HepG2 (cell line): Measurements from ENCODE around the gene NFE2L1. TPM values are rescaled to one million over a fixed set of nuclear protein-coding genes. Genes with fewer than 3 reads are reported as not detected.
A peak's percentile ranks its signal among the peaks of the same experiment; 100 is the strongest.

Source experiments
- BRD4 ChIP-seq: sonication (generic); formaldehyde crosslinking; IDR thresholded peaks from 2 replicates; pipeline ENCODE4 v1.4.0; 2020; ENCODE audit warnings: missing genetic modification reagents
- EED ChIP-seq: sonication (generic); formaldehyde crosslinking; IDR thresholded peaks from 2 replicates; pipeline ENCODE4 v1.5.0; 2020; ENCODE audit warnings: mild to moderate bottlenecking, missing genetic modification reagents
- FOSL2 ChIP-seq: sonication (generic); formaldehyde crosslinking; IDR thresholded peaks from 2 replicates; pipeline ENCODE4 v1.4.0; 2020; ENCODE audit warnings: missing genetic modification reagents
- FOXA3 ChIP-seq: IDR thresholded peaks from 2 replicates; pipeline ENCODE4 v1.6.1; 2016; ENCODE audit warnings: missing genetic modification reagents, missing compliant biosample characterization
- HDAC1 ChIP-seq: sonication (generic); formaldehyde crosslinking; IDR thresholded peaks from 2 replicates; pipeline ENCODE4 v1.5.1; 2020; ENCODE audit warnings: mild to moderate bottlenecking, missing genetic modification reagents
- HOXA9 ChIP-seq: sonication (generic); formaldehyde crosslinking; IDR thresholded peaks from 2 replicates; pipeline ENCODE4 v1.8.1; 2022; ENCODE audit warnings: missing genetic modification reagents, mild to moderate bottlenecking, moderate library complexity, borderline replicate concordance
- KLF9 ChIP-seq: IDR thresholded peaks from 2 replicates; pipeline ENCODE4 v1.6.1; 2016; ENCODE audit warnings: low read depth
- POLR2G ChIP-seq: fragments of 200-400 bp; formaldehyde crosslinking; IDR thresholded peaks from 2 replicates; pipeline ENCODE4 v1.6.1; 2018; ENCODE audit warnings: mild to moderate bottlenecking, low read depth, low read length, moderate library complexity
- RAD51 ChIP-seq: fragments of 450-650 bp; IDR thresholded peaks from 2 replicates; pipeline ENCODE4 v1.6.1; 2016; ENCODE audit warnings: borderline replicate concordance
- REXO4 ChIP-seq: sonication (generic); formaldehyde crosslinking; IDR thresholded peaks from 2 replicates; pipeline ENCODE4 v1.8.0; 2022; ENCODE audit warnings: missing genetic modification reagents, mild to moderate bottlenecking, borderline replicate concordance
- SMAD3 ChIP-seq: sonication (generic); formaldehyde crosslinking; IDR thresholded peaks from 2 replicates; pipeline ENCODE4 v1.4.0; 2020; ENCODE audit warnings: missing genetic modification reagents
- ZBTB3 ChIP-seq: sonication (generic); formaldehyde crosslinking; IDR thresholded peaks from 2 replicates; pipeline ENCODE4 v1.4.0; 2020; ENCODE audit warnings: low read depth, mild to moderate bottlenecking, moderate library complexity, missing genetic modification reagents, borderline replicate concordance
- ZBTB8A ChIP-seq: sonication (generic); formaldehyde crosslinking; IDR thresholded peaks from 2 replicates; pipeline ENCODE4 v1.4.0; 2020; ENCODE audit warnings: mild to moderate bottlenecking, low read depth, missing genetic modification reagents, borderline replicate concordance
- ZFP1 ChIP-seq: IDR thresholded peaks from 2 replicates; pipeline ENCODE4 v1.6.1; 2016
- ZNF430 ChIP-seq: sonication (generic); formaldehyde crosslinking; IDR thresholded peaks from 2 replicates; pipeline ENCODE4 v1.9.0; 2021; ENCODE audit warnings: mild to moderate bottlenecking, missing genetic modification reagents
- ZNF451 ChIP-seq: sonication (generic); formaldehyde crosslinking; IDR thresholded peaks from 2 replicates; pipeline ENCODE4 v1.5.0; 2020; ENCODE audit warnings: mild to moderate bottlenecking, missing genetic modification reagents
- ZNF563 ChIP-seq: sonication (generic); formaldehyde crosslinking; IDR thresholded peaks from 2 replicates; pipeline ENCODE4 v1.8.0; 2022; ENCODE audit warnings: mild to moderate bottlenecking, moderate library complexity, missing genetic modification reagents
- ZNF616 ChIP-seq: sonication (generic); formaldehyde crosslinking; IDR thresholded peaks from 2 replicates; pipeline ENCODE4 v1.5.0; 2020; ENCODE audit warnings: low read depth, mild to moderate bottlenecking, missing genetic modification reagents
- ZNF713 ChIP-seq: sonication (generic); formaldehyde crosslinking; IDR thresholded peaks from 2 replicates; pipeline ENCODE4 v1.4.0; 2020; ENCODE audit warnings: mild to moderate bottlenecking, missing genetic modification reagents
- ZNF816 ChIP-seq: sonication (generic); formaldehyde crosslinking; IDR thresholded peaks from 2 replicates; pipeline ENCODE4 v1.8.0; 2022; ENCODE audit warnings: missing genetic modification reagents, mild to moderate bottlenecking, borderline replicate concordance
- ZSCAN29 ChIP-seq: sonication (generic); formaldehyde crosslinking; conservative IDR thresholded peaks from 2 replicates; pipeline ENCODE4 v1.4.0; 2020; ENCODE audit warnings: mild to moderate bottlenecking, missing genetic modification reagents
- ZZZ3 ChIP-seq: sonication (generic); formaldehyde crosslinking; IDR thresholded peaks from 2 replicates; pipeline ENCODE4 v1.4.0; 2020; ENCODE audit warnings: missing genetic modification reagents, mild to moderate bottlenecking, borderline replicate concordance
- polyA plus RNA-seq, 8 experiments: library from polyadenylated mRNA; depleted of rRNA in 3 of 8; stranded (reverse) in 7 of 8; unstranded in 1 of 8; fragments of >200 nt; fragmentation: Illumina TruSeq in 4 of 8; extraction: Trizol in 4 of 8; gene quantifications; 2 replicates each; pipeline versions ENCODE4 v1.2.1 to v1.2.3, GENCODE V29; 2011 to 2016; ENCODE audit warnings: low read depth in 4 of 8, missing spikeins in 1 of 8, mixed read lengths in 1 of 8; ENCODE audit not compliant: insufficient read depth in 1 of 8
- total RNA-seq, 5 experiments: library from RNA; depleted of rRNA; stranded (reverse); fragments of >200 nt; fragmentation: Illumina TruSeq; extraction: Trizol; gene quantifications; 2 replicates each; pipeline ENCODE4 v1.2.3, GENCODE V29; 2016; ENCODE audit warnings: low read depth in 1 of 5
- TF ChIP-seq, protein P1 (sequence below): sonication (generic); formaldehyde crosslinking; IDR thresholded peaks from 2 replicates; pipeline ENCODE4 v1.4.0; 2020; ENCODE audit warnings: missing genetic modification reagents, borderline replicate concordance
- TF ChIP-seq, protein P2 (sequence below): sonication (generic); formaldehyde crosslinking; IDR thresholded peaks from 2 replicates; pipeline ENCODE4 v1.5.0; 2020; ENCODE audit warnings: mild to moderate bottlenecking, missing genetic modification reagents
- TF ChIP-seq, protein P3 (sequence below): sonication (generic); formaldehyde crosslinking; IDR thresholded peaks from 2 replicates; pipeline ENCODE4 v1.8.0; 2022; ENCODE audit warnings: missing genetic modification reagents, mild to moderate bottlenecking, inconsistent platforms, borderline replicate concordance

Gene NFE2L1
- total and polyA plus RNA-seq, 2 of the 13 experiments (the other 11 are each of a cell fraction or from before 2014, with no cell fraction given), result 67.0 to 234 TPM

DNA sequence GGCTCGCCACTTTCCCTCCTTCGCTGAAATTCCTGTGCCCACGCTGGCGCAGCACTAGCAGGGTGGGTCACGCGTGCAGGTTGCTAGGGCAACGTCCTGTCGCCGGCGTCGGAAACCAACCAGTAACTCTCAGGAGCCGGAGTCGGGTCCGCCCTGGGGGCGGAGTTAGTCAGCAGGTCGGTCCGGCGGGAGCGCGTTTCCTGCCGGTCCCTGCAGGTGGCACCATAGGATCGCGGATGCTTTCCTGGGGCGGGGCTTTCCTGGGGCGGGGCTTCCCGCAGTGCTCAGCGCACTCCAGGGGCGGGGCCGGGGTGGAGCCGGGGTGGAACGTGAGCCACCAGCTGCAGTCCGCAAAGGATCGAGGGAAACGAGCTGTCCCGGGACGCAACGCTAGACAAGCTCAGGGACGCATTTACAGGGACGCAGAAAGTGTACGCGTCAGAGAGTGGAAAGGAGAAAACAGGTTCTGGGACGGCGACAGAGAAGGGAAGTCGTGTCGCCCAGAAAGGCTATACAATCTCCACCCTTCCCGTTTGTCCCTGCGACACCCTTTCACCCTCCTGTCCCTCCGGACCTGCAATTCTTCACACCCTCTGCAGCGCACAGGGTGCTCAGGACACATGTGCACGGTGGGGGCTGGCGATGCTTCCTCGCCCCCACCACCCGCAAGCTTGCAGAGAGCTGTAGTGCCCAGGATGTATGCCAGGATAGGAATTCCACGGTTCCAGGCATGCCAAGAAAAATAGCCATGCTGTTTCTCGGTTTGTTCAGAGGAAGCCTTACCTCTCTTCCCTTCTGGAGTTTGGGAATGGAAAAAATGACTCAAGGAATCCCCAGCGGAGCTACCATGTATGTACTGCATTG lies 22.9 kb upstream of the NFE2L1 start (continued):
- TF ChIP-seq ZNF713 (CRISPR knock-in tag), result no peak
- no peak for TF ChIP-seq FOXA3 (CRISPR knock-in tag)
- 0 out of 2 replicates have a peak, but pooled peaks have one; percentile 25 for TF ChIP-seq ZNF563 (CRISPR knock-in tag)
- TF ChIP-seq REXO4 (CRISPR knock-in tag), result no peak
- no peak for TF ChIP-seq ZNF451
- TF ChIP-seq ZFP1 (CRISPR knock-in tag), result no peak
- TF ChIP-seq ZSCAN29, result no peak
- TF ChIP-seq BRD4 (CRISPR knock-in tag), result 0 out of 2 replicates have a peak, but pooled peaks have one; percentile 51
- TF ChIP-seq HDAC1, result peak; percentile 96
- TF ChIP-seq ZNF430 (CRISPR knock-in tag), result no peak; the same call in 1 of the 2 replicates
- TF ChIP-seq ZZZ3, result peak; percentile 58; the same call in 1 of the 2 replicates
- TF ChIP-seq ZNF616 (CRISPR knock-in tag), result no peak
- no peak for TF ChIP-seq ZBTB8A (CRISPR knock-in tag)
- TF ChIP-seq POLR2G, result no peak
- no peak for TF ChIP-seq ZBTB3 (CRISPR knock-in tag)
- no peak for TF ChIP-seq ZNF816
- TF ChIP-seq, protein P1, sequence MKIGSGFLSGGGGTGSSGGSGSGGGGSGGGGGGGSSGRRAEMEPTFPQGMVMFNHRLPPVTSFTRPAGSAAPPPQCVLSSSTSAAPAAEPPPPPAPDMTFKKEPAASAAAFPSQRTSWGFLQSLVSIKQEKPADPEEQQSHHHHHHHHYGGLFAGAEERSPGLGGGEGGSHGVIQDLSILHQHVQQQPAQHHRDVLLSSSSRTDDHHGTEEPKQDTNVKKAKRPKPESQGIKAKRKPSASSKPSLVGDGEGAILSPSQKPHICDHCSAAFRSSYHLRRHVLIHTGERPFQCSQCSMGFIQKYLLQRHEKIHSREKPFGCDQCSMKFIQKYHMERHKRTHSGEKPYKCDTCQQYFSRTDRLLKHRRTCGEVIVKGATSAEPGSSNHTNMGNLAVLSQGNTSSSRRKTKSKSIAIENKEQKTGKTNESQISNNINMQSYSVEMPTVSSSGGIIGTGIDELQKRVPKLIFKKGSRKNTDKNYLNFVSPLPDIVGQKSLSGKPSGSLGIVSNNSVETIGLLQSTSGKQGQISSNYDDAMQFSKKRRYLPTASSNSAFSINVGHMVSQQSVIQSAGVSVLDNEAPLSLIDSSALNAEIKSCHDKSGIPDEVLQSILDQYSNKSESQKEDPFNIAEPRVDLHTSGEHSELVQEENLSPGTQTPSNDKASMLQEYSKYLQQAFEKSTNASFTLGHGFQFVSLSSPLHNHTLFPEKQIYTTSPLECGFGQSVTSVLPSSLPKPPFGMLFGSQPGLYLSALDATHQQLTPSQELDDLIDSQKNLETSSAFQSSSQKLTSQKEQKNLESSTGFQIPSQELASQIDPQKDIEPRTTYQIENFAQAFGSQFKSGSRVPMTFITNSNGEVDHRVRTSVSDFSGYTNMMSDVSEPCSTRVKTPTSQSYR (CRISPR knock-in tag), result no peak; the same call in 1 of the 2 replicates
- TF ChIP-seq EED (CRISPR knock-in tag), result peak; percentile 30; the same call in 1 of the 2 replicates
- 0 out of 2 replicates have a peak, but pooled peaks have one; percentile 33 for TF ChIP-seq SMAD3 (CRISPR knock-in tag)
- TF ChIP-seq HOXA9 (CRISPR knock-in tag), result no peak
- TF ChIP-seq, protein P2, sequence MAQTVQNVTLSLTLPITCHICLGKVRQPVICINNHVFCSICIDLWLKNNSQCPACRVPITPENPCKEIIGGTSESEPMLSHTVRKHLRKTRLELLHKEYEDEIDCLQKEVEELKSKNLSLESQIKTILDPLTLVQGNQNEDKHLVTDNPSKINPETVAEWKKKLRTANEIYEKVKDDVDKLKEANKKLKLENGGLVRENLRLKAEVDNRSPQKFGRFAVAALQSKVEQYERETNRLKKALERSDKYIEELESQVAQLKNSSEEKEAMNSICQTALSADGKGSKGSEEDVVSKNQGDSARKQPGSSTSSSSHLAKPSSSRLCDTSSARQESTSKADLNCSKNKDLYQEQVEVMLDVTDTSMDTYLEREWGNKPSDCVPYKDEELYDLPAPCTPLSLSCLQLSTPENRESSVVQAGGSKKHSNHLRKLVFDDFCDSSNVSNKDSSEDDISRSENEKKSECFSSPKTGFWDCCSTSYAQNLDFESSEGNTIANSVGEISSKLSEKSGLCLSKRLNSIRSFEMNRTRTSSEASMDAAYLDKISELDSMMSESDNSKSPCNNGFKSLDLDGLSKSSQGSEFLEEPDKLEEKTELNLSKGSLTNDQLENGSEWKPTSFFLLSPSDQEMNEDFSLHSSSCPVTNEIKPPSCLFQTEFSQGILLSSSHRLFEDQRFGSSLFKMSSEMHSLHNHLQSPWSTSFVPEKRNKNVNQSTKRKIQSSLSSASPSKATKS (CRISPR knock-in tag), result no peak
- peak; percentile 51 for TF ChIP-seq FOSL2 (CRISPR knock-in tag)
- TF ChIP-seq KLF9, result peak; percentile 52; the same call in 1 of the 2 replicates
- TF ChIP-seq, protein P3, sequence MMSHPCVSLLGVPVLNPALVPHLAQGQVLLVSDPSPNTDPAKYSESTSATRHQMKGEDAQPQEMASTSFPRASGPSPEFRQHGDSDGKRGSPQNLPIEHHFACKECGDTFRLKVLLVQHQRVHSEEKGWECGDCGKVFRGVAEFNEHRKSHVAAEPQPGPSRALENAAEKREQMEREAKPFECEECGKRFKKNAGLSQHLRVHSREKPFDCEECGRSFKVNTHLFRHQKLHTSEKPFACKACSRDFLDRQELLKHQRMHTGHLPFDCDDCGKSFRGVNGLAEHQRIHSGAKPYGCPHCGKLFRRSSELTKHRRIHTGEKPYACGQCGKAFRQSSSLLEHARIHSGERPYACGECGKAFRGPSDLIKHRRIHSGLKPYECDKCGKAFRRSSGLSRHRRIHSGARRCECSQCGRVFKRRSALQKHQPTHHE (CRISPR knock-in tag), result no peak
- TF ChIP-seq RAD51, result no peak
